Mesendoderm (in vitro differentiated cells): Measurements from ENCODE around the gene JCHAIN.
A peak's percentile ranks its signal among the peaks of the same experiment; 100 is the strongest.
"Not testable (repeated sequence)": the region's sequence is repeated elsewhere in the genome, so short reads cannot be mapped to it uniquely, and the experiment has no call there.

Experiments used
- DNase-seq: peaks from one replicate; pipeline ENCODE4 v3.0.0; 2013
- H2AK5ac ChIP-seq: 2 replicates; pipeline ENCODE4 v1.6.1; 2013; ENCODE audit warnings: low read length, inconsistent platforms
- H2BK120ac ChIP-seq: 2 replicates; pipeline ENCODE4 v1.6.1; 2013; ENCODE audit warnings: low read depth, mild to moderate bottlenecking, low read length, moderate library complexity, mixed read lengths
- H2BK15ac ChIP-seq: replicated peaks from 2 replicates; pipeline ENCODE4 v1.6.1; 2013; ENCODE audit warnings: low read depth, mild to moderate bottlenecking, moderate library complexity
- H2BK5ac ChIP-seq: 2 replicates; pipeline ENCODE4 v1.6.1; 2013; ENCODE audit warnings: low read length, inconsistent platforms
- H3K18ac ChIP-seq: 2 replicates; pipeline ENCODE4 v1.6.1; 2013; ENCODE audit warnings: mild to moderate bottlenecking, low read length, mixed read lengths
- H3K23ac ChIP-seq: one replicate; pipeline ENCODE4 v1.6.1; 2013; ENCODE audit warnings: low read length
- H3K27ac ChIP-seq: 2 replicates; pipeline ENCODE4 v1.5.1; 2013; ENCODE audit warnings: low read depth, mild to moderate bottlenecking, inconsistent platforms, low read length, moderate library complexity
- H3K27me3 ChIP-seq: 2 replicates; pipeline ENCODE4 v1.6.1; 2013; ENCODE audit warnings: low read length, control low read depth, mild to moderate bottlenecking, inconsistent platforms; ENCODE audit not compliant: insufficient read depth, poor library complexity
- H3K36me3 ChIP-seq: 2 replicates; pipeline ENCODE4 v1.6.1; 2013; ENCODE audit warnings: low read length, inconsistent platforms; ENCODE audit not compliant: control insufficient read depth, insufficient read depth
- H3K4ac ChIP-seq: one replicate; pipeline ENCODE4 v1.6.1; 2013; ENCODE audit warnings: low read depth, mild to moderate bottlenecking, low read length, moderate library complexity
- H3K4me1 ChIP-seq: 2 replicates; pipeline ENCODE4 v1.6.1; 2013; ENCODE audit warnings: low read depth, low read length, inconsistent platforms; ENCODE audit not compliant: control insufficient read depth
- H3K4me2 ChIP-seq: 2 replicates; pipeline ENCODE4 v1.6.1; 2013; ENCODE audit warnings: low read length
- H3K4me3 ChIP-seq: 2 replicates; pipeline ENCODE4 v1.5.1; 2013; ENCODE audit warnings: mild to moderate bottlenecking, low read length
- H3K56ac ChIP-seq: one replicate; pipeline ENCODE4 v1.6.1; 2013; ENCODE audit warnings: low read length
- H3K79me1 ChIP-seq: 2 replicates; pipeline ENCODE4 v1.6.1; 2013; ENCODE audit warnings: low read length, inconsistent platforms
- H3K79me2 ChIP-seq: 2 replicates; pipeline ENCODE4 v1.6.1; 2013; ENCODE audit warnings: mild to moderate bottlenecking, low read length; ENCODE audit not compliant: control insufficient read depth, insufficient read depth
- H3K9ac ChIP-seq: 2 replicates; pipeline ENCODE4 v1.6.1; 2013; ENCODE audit warnings: low read length, inconsistent platforms
- H4K5ac ChIP-seq: one replicate; pipeline ENCODE4 v1.6.1; 2013; ENCODE audit warnings: low read length
- H4K8ac ChIP-seq: one replicate; pipeline ENCODE4 v1.6.1; 2013; ENCODE audit warnings: low read depth, mild to moderate bottlenecking, control low read depth, low read length, moderate library complexity
- WGBS: extraction: QIAGEN DNeasy Blood & Tissue Kit; methylation state at CpG from one replicate; pipeline ENCODE4 v1.1.7; 2013; ENCODE audit warnings: low lambda C conversion rate, missing lambda C conversion rate; ENCODE audit not compliant: insufficient coverage; ENCODE audit errors: extremely low coverage; 5-methylcytosine and 5-hydroxymethylcytosine counted together

Gene JCHAIN

GRCh38 chr4:70654605-70655011 lies 11.7 kb downstream of the JCHAIN start:
- Histone ChIP-seq H3K9ac (no peak overlapping the region), H2BK15ac (no peak overlapping the region), H3K79me1 (no peaks in the 10 kb centered on the region), H2BK120ac (no peak overlapping the region), H3K27me3 (no peaks in the 10 kb centered on the region), H3K23ac (no peak overlapping the region), H3K36me3 (no peaks in the 10 kb centered on the region), H4K8ac (no peak overlapping the region), H3K4me2 (no peak overlapping the region), H2AK5ac (no peak overlapping the region), H3K56ac (no peak overlapping the region), H3K27ac (no peak overlapping the region), H3K18ac (no peak overlapping the region), H3K4ac (no peak overlapping the region), H2BK5ac (no peak overlapping the region), H4K5ac (no peak overlapping the region), H3K4me1 (no peaks in the 10 kb centered on the region), H3K4me3 (no peak overlapping the region), H3K79me2 (no peaks in the 10 kb centered on the region)
- no CpG with 5 or more reads among the region's 5 CpGs for WGBS
- DNase-seq, result no peak

- H3K4me2 ChIP-seq, result no peak overlapping the region
- peak; percentile 50 for DNase-seq
- no peaks in the 10 kb centered on the region for H3K79me2 ChIP-seq
- H3K27me3 ChIP-seq, result no peaks in the 10 kb centered on the region
- no peak overlapping the region for H3K4me3 ChIP-seq
- H2BK5ac ChIP-seq, result no peak overlapping the region
- H3K23ac ChIP-seq, result no peak overlapping the region
- WGBS, result no CpG with 5 or more reads among the region's 4 CpGs
- no peak overlapping the region for H4K5ac ChIP-seq
- H2BK15ac ChIP-seq, result no peak overlapping the region
- no peak overlapping the region for H4K8ac ChIP-seq
- no peak overlapping the region for H2AK5ac ChIP-seq
- H3K4ac ChIP-seq, result no peak overlapping the region
- no peaks in the 10 kb centered on the region for H3K4me1 ChIP-seq
- H3K18ac ChIP-seq, result no peak overlapping the region
- no peaks in the 10 kb centered on the region for H3K79me1 ChIP-seq
- no peaks in the 10 kb centered on the region for H3K36me3 ChIP-seq
- no peak overlapping the region for H2BK120ac ChIP-seq
- H3K27ac ChIP-seq, result no peak overlapping the region
- H3K9ac ChIP-seq, result no peak overlapping the region
- no peak overlapping the region for H3K56ac ChIP-seq
Measured at GRCh38 chr4:70651864-70652506, 14.3 kb downstream of the JCHAIN start.

- not testable (repeated sequence) for H2BK120ac ChIP-seq, H3K36me3 ChIP-seq, H3K18ac ChIP-seq, H3K4me1 ChIP-seq, H2AK5ac ChIP-seq, H4K8ac ChIP-seq, H3K23ac ChIP-seq, H2BK5ac ChIP-seq, H3K4me3 ChIP-seq, H3K56ac ChIP-seq, H2BK15ac ChIP-seq, H3K9ac ChIP-seq, H4K5ac ChIP-seq, H3K27ac ChIP-seq, H3K27me3 ChIP-seq, H3K79me2 ChIP-seq, H3K4me2 ChIP-seq, H3K79me1 ChIP-seq, H3K4ac ChIP-seq, DNase-seq
- no CpG with 5 or more reads among the region's 4 CpGs for WGBS
Measured at GRCh38 chr4:70650741-70651140, 15.6 kb downstream of the JCHAIN start.

GRCh38 chr4:70640192-70640591 lies 26.1 kb downstream of the JCHAIN start:
- H3K56ac ChIP-seq, result no peak overlapping the region
- H3K18ac ChIP-seq, result no peak overlapping the region
- H3K79me1 ChIP-seq, result no peaks in the 10 kb centered on the region
- no peak overlapping the region for H3K23ac ChIP-seq
- no peak overlapping the region for H2AK5ac ChIP-seq
- H3K27ac ChIP-seq, result no peak overlapping the region
- no peak for DNase-seq
- H3K4me2 ChIP-seq, result no peak overlapping the region
- no peaks in the 10 kb centered on the region for H3K4me1 ChIP-seq
- H4K5ac ChIP-seq, result no peak overlapping the region
- H3K4me3 ChIP-seq, result no peak overlapping the region
- H2BK15ac ChIP-seq, result no peak overlapping the region
- H3K4ac ChIP-seq, result no peak overlapping the region
- WGBS, result no CpG with 5 or more reads among the region's 2 CpGs
- no peaks in the 10 kb centered on the region for H3K79me2 ChIP-seq
- no peaks in the 10 kb centered on the region for H3K27me3 ChIP-seq
- no peak overlapping the region for H4K8ac ChIP-seq
- no peaks in the 10 kb centered on the region for H3K36me3 ChIP-seq
- no peak overlapping the region for H2BK5ac ChIP-seq
- H3K9ac ChIP-seq, result no peak overlapping the region
- no peak overlapping the region for H2BK120ac ChIP-seq

GRCh38 chr4:70637239-70637913 lies 28.9 kb downstream of the JCHAIN start:
- H3K27ac ChIP-seq, result no peak overlapping the region
- H2BK5ac ChIP-seq, result no peak overlapping the region
- DNase-seq, result no peak
- H3K79me2 ChIP-seq, result no peaks in the 10 kb centered on the region
- H2BK15ac ChIP-seq, result no peak overlapping the region
- no peak overlapping the region for H2BK120ac ChIP-seq
- no peak overlapping the region for H3K9ac ChIP-seq
- no peak overlapping the region for H3K18ac ChIP-seq
- H4K8ac ChIP-seq, result no peak overlapping the region
- no peak overlapping the region for H3K4me3 ChIP-seq
- no peak overlapping the region for H2AK5ac ChIP-seq
- WGBS, result no CpG with 5 or more reads among the region's 8 CpGs
- no peaks in the 10 kb centered on the region for H3K79me1 ChIP-seq
- H4K5ac ChIP-seq, result no peak overlapping the region
- H3K36me3 ChIP-seq, result no peaks in the 10 kb centered on the region
- H3K4ac ChIP-seq, result no peak overlapping the region
- H3K27me3 ChIP-seq, result no peaks in the 10 kb centered on the region
- H3K56ac ChIP-seq, result no peak overlapping the region
- H3K23ac ChIP-seq, result no peak overlapping the region
- H3K4me1 ChIP-seq, result no peaks in the 10 kb centered on the region
- H3K4me2 ChIP-seq, result no peak overlapping the region

GRCh38 chr4:70634482-70634881 lies 31.8 kb downstream of the JCHAIN start:
- Histone ChIP-seq H3K56ac (no peak overlapping the region), H3K4me3 (no peak overlapping the region), H4K8ac (no peak overlapping the region), H3K4me2 (no peak overlapping the region), H3K23ac (no peak overlapping the region), H3K27me3 (no peaks in the 10 kb centered on the region), H2BK120ac (no peak overlapping the region), H3K4me1 (no peaks in the 10 kb centered on the region), H2AK5ac (no peak overlapping the region), H3K18ac (no peak overlapping the region), H3K9ac (no peak overlapping the region), H3K36me3 (no peaks in the 10 kb centered on the region), H3K79me2 (no peaks in the 10 kb centered on the region), H3K4ac (no peak overlapping the region), H2BK5ac (no peak overlapping the region), H3K27ac (no peak overlapping the region), H2BK15ac (no peak overlapping the region), H3K79me1 (no peaks in the 10 kb centered on the region), H4K5ac (no peak overlapping the region)
- no CpG with 5 or more reads among the region's 5 CpGs for WGBS
- DNase-seq, result no peak
